Kidney glomerular epithelial cell (primary cell): ENCODE measurements around the gene HDAC5.

ENCODE experiments used
- DNase-seq: peaks from one replicate; lab custom pipeline; 2025; lab: John Stamatoyannopoulos, UW

Gene HDAC5

DNA sequence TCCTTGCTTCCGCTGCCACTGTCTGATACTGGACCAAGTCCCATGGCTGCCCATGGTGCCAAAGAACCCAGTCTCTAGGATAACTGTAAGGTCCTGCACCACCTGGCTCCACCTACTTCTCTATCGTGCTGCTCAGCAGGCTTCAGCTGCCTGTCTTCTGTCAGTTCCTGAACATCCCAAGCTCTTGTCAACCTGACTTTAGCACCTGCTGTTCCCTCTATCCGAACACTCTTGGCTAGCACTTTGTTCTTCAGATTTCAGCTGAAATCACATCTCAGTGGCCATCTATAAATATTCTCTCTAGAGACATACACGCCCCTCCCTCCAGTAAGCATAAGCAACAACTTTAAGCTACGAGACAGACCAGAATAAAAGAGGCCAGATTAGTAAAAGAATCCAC is 93.7 kb downstream of the HDAC5 start:
- no peak for DNase-seq
